Esophagus muscularis mucosa (tissue), 4 donors: ENCODE results near the gene DOCK8. TPM values are rescaled to one million over a fixed set of nuclear protein-coding genes. Genes with fewer than 3 reads are reported as not detected.

Experiments used
- DNase-seq: peaks from one replicate; pipeline ENCODE4 v3.0.0-alpha.2; 2017; ENCODE audit errors: extremely low spot score
- H3K27ac ChIP-seq, 4 donors: fragments of 200-600 bp; sonication (generic); replicated peaks in 1 of 4; 1 replicate in 3 of 4; 2 replicates in 1 of 4; pipeline ENCODE4 v1.5.1; 2016 to 2019; ENCODE audit warnings: mild to moderate bottlenecking in 1 of 4
- H3K27me3 ChIP-seq, 4 donors: fragments of 200-600 bp; sonication (generic); one replicate each; pipeline versions ENCODE4 v1.5.1 to v1.6.0; 2016 to 2019
- H3K36me3 ChIP-seq, 4 donors: fragments of 200-600 bp; sonication (generic); one replicate each; pipeline ENCODE4 v1.5.1; 2016 to 2019
- H3K4me1 ChIP-seq, 4 donors: fragments of 200-600 bp; sonication (generic); one replicate each; pipeline ENCODE4 v1.5.1; 2016 to 2019
- H3K4me3 ChIP-seq, 4 donors: fragments of 200-600 bp; sonication (generic); 1 replicate in 2 of 4; 2 replicates in 2 of 4; pipeline ENCODE4 v1.5.1; 2016 to 2019; ENCODE audit warnings: mild to moderate bottlenecking in 4 of 4, moderate library complexity in 1 of 4
- H3K9me3 ChIP-seq, 4 donors: fragments of 200-600 bp; sonication (generic); 1 replicate in 3 of 4; 2 replicates in 1 of 4; pipeline ENCODE4 v1.5.1; 2016 to 2019
- EP300 ChIP-seq: sonication (generic); formaldehyde crosslinking; IDR thresholded peaks from one replicate; pipeline ENCODE4 v1.6.1; 2017; ENCODE audit warnings: antibody characterized with exemption
- POLR2A ChIP-seq: fragments of 450-650 bp; IDR thresholded peaks from one replicate; pipeline ENCODE4 v1.6.1; 2017; ENCODE audit warnings: antibody characterized with exemption, moderate library complexity, mild to moderate bottlenecking, low read depth
- POLR2AphosphoS5 ChIP-seq, 2 donors: sonication (generic); formaldehyde crosslinking; IDR thresholded peaks; one replicate each; pipeline ENCODE4 v1.6.1; 2017; ENCODE audit warnings: antibody characterized with exemption in 2 of 2
- WGBS: methylation state at CpG from one replicate; pipeline ENCODE4 v1.1.5; 2018; 5-methylcytosine and 5-hydroxymethylcytosine counted together
- intact Hi-C: fragments of 100-400 bp; cut with DNase I; formaldehyde crosslinking; loops from one replicate; pipeline ENCODE4 v1.15.1; 2023
- total RNA-seq, 4 donors: library from RNA; depleted of rRNA; stranded (reverse); fragments of >200 nt; gene quantifications; one replicate each; pipeline versions ENCODE4 v1.1.0 to v1.2.1, GENCODE V29; 2016
- TF ChIP-seq, protein P1 (sequence below), 3 experiments: fragments of 200-600 bp in 2 of 3; fragments of 450-650 bp in 1 of 3; sonication (generic) in 2 of 3; IDR thresholded peaks; one replicate each; pipeline ENCODE4 v1.5.1; 2017 to 2019; ENCODE audit warnings: antibody characterized with exemption in 3 of 3, mild to moderate bottlenecking in 2 of 3, moderate library complexity in 1 of 3

DOCK8 gene
- total RNA-seq, 4 donors from 2014 or later, result 45.1 to 72.8 (median 48.8) TPM

DNA sequence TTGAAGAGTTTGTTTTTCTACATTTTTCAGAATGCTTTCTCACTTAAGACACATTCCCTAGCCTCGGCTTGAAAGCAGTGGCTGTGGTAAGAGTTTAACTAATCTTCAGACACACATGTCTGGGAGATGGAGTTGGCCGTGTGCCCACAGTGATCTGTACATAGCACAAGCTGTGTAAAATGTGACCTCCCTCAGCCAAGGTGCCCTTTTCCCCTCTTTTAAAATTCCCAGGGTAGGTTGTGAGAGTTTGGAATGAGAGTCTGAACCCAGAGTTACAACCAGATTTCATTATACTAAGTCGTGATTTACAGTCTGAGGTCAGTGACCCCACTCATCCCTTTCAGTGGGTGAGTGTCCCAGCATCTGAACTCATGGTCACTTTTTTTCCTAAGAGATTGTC is 230.4 kb downstream of the DOCK8 start:
- Histone ChIP-seq H3K27ac (no peak overlapping the region), H3K4me1 (no peaks in the 10 kb centered on the region), H3K36me3 (peaks cover 0 to 92% (median 40%) of the 10 kb centered on the region in 4 donors), H3K4me3 (no peak overlapping the region), H3K27me3 (no peaks in the 10 kb centered on the region), H3K9me3 (no peaks in the 10 kb centered on the region)
- intact Hi-C loops, result no loop called here
- WGBS, result 59% methylated on average over 3 of the region's 3 CpGs
- DNase-seq, result no peak
- TF ChIP-seq, protein P1, sequence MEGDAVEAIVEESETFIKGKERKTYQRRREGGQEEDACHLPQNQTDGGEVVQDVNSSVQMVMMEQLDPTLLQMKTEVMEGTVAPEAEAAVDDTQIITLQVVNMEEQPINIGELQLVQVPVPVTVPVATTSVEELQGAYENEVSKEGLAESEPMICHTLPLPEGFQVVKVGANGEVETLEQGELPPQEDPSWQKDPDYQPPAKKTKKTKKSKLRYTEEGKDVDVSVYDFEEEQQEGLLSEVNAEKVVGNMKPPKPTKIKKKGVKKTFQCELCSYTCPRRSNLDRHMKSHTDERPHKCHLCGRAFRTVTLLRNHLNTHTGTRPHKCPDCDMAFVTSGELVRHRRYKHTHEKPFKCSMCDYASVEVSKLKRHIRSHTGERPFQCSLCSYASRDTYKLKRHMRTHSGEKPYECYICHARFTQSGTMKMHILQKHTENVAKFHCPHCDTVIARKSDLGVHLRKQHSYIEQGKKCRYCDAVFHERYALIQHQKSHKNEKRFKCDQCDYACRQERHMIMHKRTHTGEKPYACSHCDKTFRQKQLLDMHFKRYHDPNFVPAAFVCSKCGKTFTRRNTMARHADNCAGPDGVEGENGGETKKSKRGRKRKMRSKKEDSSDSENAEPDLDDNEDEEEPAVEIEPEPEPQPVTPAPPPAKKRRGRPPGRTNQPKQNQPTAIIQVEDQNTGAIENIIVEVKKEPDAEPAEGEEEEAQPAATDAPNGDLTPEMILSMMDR (IDR thresholded peaks at IDR 0.05), result no peak
- TF ChIP-seq EP300 (no peak), POLR2A (no peak), POLR2AphosphoS5 (IDR thresholded peaks at IDR 0.05) (no peak)

- no peak for TF ChIP-seq POLR2A
- no peak for TF ChIP-seq EP300
- TF ChIP-seq POLR2AphosphoS5 (IDR thresholded peaks at IDR 0.05), result no peak
- TF ChIP-seq, protein P1 (IDR thresholded peaks at IDR 0.05), result no peak
These were observed 231.5 kb downstream of the DOCK8 start for GRCh38 chr9:446074-446699.

GRCh38 chr9:447230-448025 is 232.8 kb downstream of the DOCK8 start:
- Histone ChIP-seq H3K36me3 (peaks cover 0 to 90% (median 43%) of the 10 kb centered on the region in 4 donors), H3K27me3 (no peaks in the 10 kb centered on the region), H3K27ac (no peak overlapping the region), H3K9me3 (no peaks in the 10 kb centered on the region), H3K4me1 (no peaks in the 10 kb centered on the region), H3K4me3 (no peak overlapping the region)
- no peak for TF ChIP-seq POLR2A
- TF ChIP-seq, protein P1 (IDR thresholded peaks at IDR 0.05), result no peak
- no peak for TF ChIP-seq POLR2AphosphoS5 (IDR thresholded peaks at IDR 0.05)
- no peak for TF ChIP-seq EP300
- DNase-seq, result no peak
- intact Hi-C loops, result no loop called here
- WGBS, result 60% methylated on average over 4 of the region's 4 CpGs

More at GRCh38 chr9:446074-446699, 231.5 kb downstream of the DOCK8 start:
- Histone ChIP-seq H3K36me3 (peaks cover 0 to 92% (median 46%) of the 10 kb centered on the region in 4 donors), H3K27me3 (no peaks in the 10 kb centered on the region), H3K9me3 (no peaks in the 10 kb centered on the region), H3K4me1 (no peaks in the 10 kb centered on the region), H3K4me3 (no peak overlapping the region), H3K27ac (no peak overlapping the region)
- no peak for DNase-seq
- intact Hi-C loops, result no loop called here
- WGBS, result 88% methylated on average over 14 of the region's 15 CpGs

DNA sequence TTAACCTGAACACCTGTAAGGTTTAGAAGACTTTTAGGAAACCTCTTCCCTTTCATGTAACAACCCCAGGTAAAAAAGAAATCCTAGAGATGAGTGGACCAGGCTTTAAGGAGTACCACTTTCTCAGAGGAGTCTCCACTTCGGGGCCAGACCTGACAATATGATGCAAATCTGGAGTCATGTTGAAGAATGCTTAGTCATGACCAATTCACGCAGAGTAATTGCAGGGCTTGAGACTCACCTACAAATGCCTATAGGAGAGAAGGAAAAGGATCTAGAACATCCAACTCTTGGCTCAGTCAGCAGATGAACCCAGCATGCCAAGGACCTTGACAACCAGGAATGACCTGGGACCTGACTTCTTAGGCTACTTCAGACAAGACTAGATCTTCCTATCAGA is 235.4 kb downstream of the DOCK8 start:
- TF ChIP-seq, protein P1 (IDR thresholded peaks at IDR 0.05), result no peak
- no peak for TF ChIP-seq POLR2AphosphoS5 (IDR thresholded peaks at IDR 0.05)
- TF ChIP-seq EP300, result no peak
- no peak for TF ChIP-seq POLR2A
- peaks cover 0 to 87% (median 29%) of the 10 kb centered on the region in 4 donors for H3K36me3 ChIP-seq
- intact Hi-C loops, result no loop called here
- no peaks in the 10 kb centered on the region for H3K4me1 ChIP-seq
- no peak overlapping the region for H3K4me3 ChIP-seq
- no peaks in the 10 kb centered on the region for H3K27me3 ChIP-seq
- 41% methylated on average over 2 of the region's 2 CpGs for WGBS
- no peak for DNase-seq
- no peaks in the 10 kb centered on the region for H3K9me3 ChIP-seq
- no peak overlapping the region for H3K27ac ChIP-seq
